Activated T-cell treated with anti-CD3 and anti-CD28 coated beads, Interleukin-2, amount 50 U/mL, for 4 hours (primary cell): ENCODE data around the gene C20orf202. TPM values are rescaled to one million over a fixed set of nuclear protein-coding genes. Genes with fewer than 3 reads are reported as not detected.

Experiments used
- ATAC-seq, 2 donors: fragments of 200-7000 bp; cut with Tn5 transposase; one replicate each; pipeline ENCODE4 v1.10.0; 2021
- DNase-seq: peaks from one replicate; pipeline ENCODE4 v3.0.0-alpha.2; 2020
- H3K27me3 Mint-ChIP-seq: one replicate; pipeline ENCODE4 v1.8.0; 2021; ENCODE audit warnings: low read depth, mixed read lengths
- H3K36me3 Mint-ChIP-seq: one replicate; pipeline ENCODE4 v1.8.0; 2022; ENCODE audit warnings: mixed read lengths; ENCODE audit not compliant: insufficient read depth
- H3K4me1 Mint-ChIP-seq: one replicate; pipeline ENCODE4 v1.8.0; 2021; ENCODE audit warnings: low read depth, mixed read lengths
- H3K4me3 Mint-ChIP-seq: one replicate; pipeline ENCODE4 v1.8.0; 2021; ENCODE audit warnings: mild to moderate bottlenecking, moderate library complexity, mixed read lengths
- H3K9me3 Mint-ChIP-seq: one replicate; pipeline ENCODE4 v1.8.0; 2021; ENCODE audit warnings: mixed read lengths
- total RNA-seq, 3 donors: library from RNA; stranded (reverse); gene quantifications; one replicate each; pipeline ENCODE4 v1.2.1, GENCODE V29; 2021

Gene C20orf202
- total RNA-seq, 3 donors from 2014 or later = not detected

- DNase-seq (no peak), ATAC-seq (no peak)
- Mint-ChIP-seq H3K4me3 (no peak overlapping the region), H3K4me1 (peaks cover 8% of the 10 kb centered on the region), H3K9me3 (no peaks in the 10 kb centered on the region), H3K36me3 (no peaks in the 10 kb centered on the region), H3K27me3 (peaks cover 21% of the 10 kb centered on the region)
Measured at GRCh38 chr20:1188347-1188746, 14.9 kb upstream of the C20orf202 start.

DNA sequence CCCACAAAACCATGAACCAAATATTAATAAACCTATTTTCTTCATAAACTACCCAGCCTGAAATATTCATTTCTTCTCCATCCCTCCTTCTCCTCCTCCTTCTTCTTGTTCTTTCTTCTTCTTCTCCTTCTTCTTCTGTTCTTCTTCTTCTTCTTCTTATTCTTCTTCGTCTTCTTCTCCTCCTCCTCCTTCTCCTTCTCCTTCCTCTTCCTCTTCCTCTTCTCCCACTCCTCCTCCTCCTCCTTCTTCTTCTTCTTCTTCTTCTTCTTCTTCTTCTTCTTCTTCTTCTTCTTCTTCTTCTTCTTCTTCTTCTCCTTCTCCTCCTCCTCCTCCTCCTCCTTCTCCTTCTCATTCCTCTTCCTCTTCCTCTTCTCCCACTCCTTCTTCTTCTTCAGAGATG lies 13.4 kb upstream of the C20orf202 start:
- H3K36me3 Mint-ChIP-seq = no peaks in the 10 kb centered on the region
- peaks cover 1% of the 10 kb centered on the region for H3K4me1 Mint-ChIP-seq
- DNase-seq (no peak), ATAC-seq (no peak)
- H3K27me3 Mint-ChIP-seq = peaks cover 7% of the 10 kb centered on the region
- no peaks in the 10 kb centered on the region for H3K9me3 Mint-ChIP-seq
- no peak overlapping the region for H3K4me3 Mint-ChIP-seq

DNA sequence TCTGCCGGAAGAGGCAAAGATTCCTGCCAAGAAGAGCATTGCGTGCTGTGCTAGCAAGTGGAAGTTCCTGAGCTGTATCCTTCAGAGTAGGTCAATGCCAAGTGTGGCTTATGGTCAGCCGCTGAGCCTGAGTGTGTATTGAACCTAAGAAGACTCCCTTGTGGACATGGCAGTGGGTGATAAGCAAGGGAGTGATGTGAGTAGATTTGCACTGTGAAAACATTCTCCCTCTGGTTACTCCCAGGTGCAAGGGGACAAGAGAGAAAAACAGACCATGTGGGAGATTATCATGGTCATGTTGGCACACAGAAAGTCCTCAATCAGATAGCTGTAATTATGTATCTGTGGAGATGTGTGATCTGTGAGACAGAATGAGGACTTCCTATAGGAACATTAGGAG lies 12.4 kb upstream of the C20orf202 start:
- Mint-ChIP-seq H3K9me3 (no peaks in the 10 kb centered on the region), H3K4me1 (peaks cover under 1% of the 10 kb centered on the region), H3K27me3 (peaks cover 6% of the 10 kb centered on the region), H3K4me3 (no peak overlapping the region), H3K36me3 (no peaks in the 10 kb centered on the region)
- ATAC-seq = no peak
- DNase-seq = no peak

DNA sequence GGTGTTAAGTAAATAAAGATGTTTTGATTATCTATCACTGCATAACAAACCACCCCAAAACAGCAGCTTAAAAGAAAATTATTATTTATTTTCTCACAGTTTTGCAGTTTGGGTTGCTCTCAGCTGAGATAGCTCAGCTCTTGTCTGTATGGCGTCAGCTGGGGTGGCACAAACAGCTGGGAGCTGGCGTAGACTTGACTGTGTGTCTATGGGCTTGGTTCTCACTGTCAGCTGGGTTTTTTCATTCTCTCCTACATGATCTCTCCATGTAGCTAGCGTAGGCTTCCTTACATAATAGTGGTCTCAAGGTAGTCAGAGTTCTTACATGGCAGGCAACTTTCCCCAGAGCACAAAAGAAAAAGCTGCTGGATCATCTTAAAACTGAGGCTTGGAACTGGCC lies 12.0 kb upstream of the C20orf202 start:
- no peak overlapping the region for H3K4me3 Mint-ChIP-seq

DNA sequence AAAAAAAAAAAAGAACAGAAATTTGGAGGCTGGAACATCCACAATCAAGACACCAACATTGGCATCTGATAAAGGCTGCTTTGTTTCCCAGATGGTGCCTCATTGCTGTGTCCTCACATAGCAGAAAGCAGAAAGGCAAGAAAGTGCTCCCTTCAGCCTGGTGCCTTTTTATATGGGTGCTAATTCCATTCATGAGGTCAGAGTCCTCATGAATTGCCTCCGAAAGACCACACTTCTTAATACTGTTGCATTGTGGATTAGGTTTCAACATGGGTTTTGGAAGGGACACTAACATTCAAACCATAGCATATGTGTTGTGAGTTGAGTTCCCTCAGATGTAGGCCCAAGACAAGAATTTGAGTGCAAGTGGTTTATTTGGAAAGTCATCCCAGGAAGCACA lies 8.0 kb upstream of the C20orf202 start:
- peaks cover 4% of the 10 kb centered on the region for H3K4me1 Mint-ChIP-seq
- H3K36me3 Mint-ChIP-seq = no peaks in the 10 kb centered on the region
- H3K27me3 Mint-ChIP-seq = no peaks in the 10 kb centered on the region
- no peak for ATAC-seq
- DNase-seq = no peak
- H3K9me3 Mint-ChIP-seq = no peaks in the 10 kb centered on the region
- H3K4me3 Mint-ChIP-seq = no peak overlapping the region

More for the DNA sequence above, 12.0 kb upstream of the C20orf202 start:
- H3K4me1 Mint-ChIP-seq = no peaks in the 10 kb centered on the region
- peaks cover 2% of the 10 kb centered on the region for H3K27me3 Mint-ChIP-seq
- H3K9me3 Mint-ChIP-seq = no peaks in the 10 kb centered on the region
- DNase-seq (no peak), ATAC-seq (no peak)
- H3K36me3 Mint-ChIP-seq = no peaks in the 10 kb centered on the region

DNA sequence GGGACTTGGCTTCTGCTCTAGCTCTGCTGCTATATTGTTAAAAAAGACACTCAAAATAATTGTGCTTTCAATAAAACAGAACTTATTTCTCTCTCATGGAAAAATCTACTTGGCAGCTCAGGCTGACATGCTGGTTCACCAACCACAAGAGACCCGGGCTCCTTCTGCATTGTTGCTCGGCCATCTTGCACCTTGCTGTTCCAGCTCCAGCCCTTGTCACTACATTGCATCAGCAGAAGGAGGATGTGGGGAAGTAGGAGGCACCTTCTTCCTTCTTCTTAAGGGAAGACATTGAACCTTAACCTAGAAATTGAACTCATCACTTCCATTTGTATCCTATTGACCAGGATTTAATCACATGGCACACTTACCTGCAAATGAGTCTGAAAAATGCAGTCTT lies 6.6 kb upstream of the C20orf202 start:
- Mint-ChIP-seq H3K4me1 (peaks cover 6% of the 10 kb centered on the region), H3K36me3 (no peaks in the 10 kb centered on the region), H3K4me3 (no peak overlapping the region), H3K9me3 (no peaks in the 10 kb centered on the region), H3K27me3 (no peaks in the 10 kb centered on the region)
- DNase-seq (no peak), ATAC-seq (no peak)

- H3K4me1 Mint-ChIP-seq = peaks cover 6% of the 10 kb centered on the region
- no peaks in the 10 kb centered on the region for H3K9me3 Mint-ChIP-seq
- no peaks in the 10 kb centered on the region for H3K27me3 Mint-ChIP-seq
- ATAC-seq (no peak), DNase-seq (no peak)
- no peaks in the 10 kb centered on the region for H3K36me3 Mint-ChIP-seq
- H3K4me3 Mint-ChIP-seq = no peak overlapping the region
Measured at GRCh38 chr20:1197801-1198200, 5.5 kb upstream of the C20orf202 start.

DNA sequence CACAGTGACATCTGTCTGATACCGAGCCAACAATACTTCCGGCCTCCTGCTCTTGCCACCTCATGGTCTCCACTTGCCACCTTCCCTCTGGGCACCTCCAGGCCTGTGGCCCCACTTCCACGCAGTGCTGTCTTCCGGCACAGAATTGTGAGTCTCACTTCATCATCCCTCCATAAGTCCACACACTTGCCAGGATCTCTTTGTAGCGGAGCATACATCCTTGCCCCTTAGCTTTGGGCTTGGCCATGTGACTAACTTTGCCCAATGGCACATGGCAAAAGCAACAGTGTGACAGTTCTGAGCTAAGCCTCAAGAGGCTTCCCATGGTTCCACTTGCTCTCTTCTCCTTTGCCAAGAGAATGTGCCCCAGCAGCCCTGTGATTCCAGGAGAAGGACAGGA lies 4.5 kb upstream of the C20orf202 start:
- no peak overlapping the region for H3K4me3 Mint-ChIP-seq

DNA sequence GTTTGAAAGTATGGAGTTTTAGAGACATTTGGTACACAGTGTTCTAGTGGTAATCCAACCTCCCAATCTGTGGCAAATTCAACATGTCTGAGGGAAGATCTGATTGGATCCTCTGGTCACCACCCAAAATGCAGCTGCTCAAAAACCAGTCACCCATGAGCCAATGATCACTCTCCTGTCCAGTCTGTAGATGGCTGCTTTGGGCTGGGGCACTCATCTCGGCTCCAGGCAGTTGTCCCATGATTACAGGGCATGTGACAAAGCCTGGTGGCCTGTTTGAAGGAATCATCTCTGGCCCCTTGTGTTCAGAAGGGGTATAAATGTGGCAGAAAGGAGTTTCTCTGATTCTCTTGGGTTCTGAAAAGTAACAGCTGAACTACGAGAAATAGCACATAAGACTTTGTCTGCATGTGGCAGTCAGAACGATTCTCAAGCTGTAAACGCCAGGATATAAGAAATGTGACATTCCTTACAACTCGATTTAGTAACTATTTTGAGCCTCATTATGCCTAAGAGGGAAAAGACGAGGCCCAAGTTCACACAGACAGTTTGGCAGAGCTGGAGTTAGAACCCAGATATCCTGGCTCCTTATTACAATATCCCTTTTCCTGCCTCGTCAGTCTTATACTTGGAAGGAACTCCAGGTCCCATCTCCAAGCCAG lies 3.9 kb upstream of the C20orf202 start:
- no peaks in the 10 kb centered on the region for H3K9me3 Mint-ChIP-seq
- H3K36me3 Mint-ChIP-seq = no peaks in the 10 kb centered on the region
- no peak for ATAC-seq
- H3K4me1 Mint-ChIP-seq = peaks cover 6% of the 10 kb centered on the region
- no peak for DNase-seq
- H3K27me3 Mint-ChIP-seq = no peaks in the 10 kb centered on the region
- no peak overlapping the region for H3K4me3 Mint-ChIP-seq

More for the DNA sequence above, 4.5 kb upstream of the C20orf202 start:
- H3K36me3 Mint-ChIP-seq = no peaks in the 10 kb centered on the region
- no peaks in the 10 kb centered on the region for H3K9me3 Mint-ChIP-seq
- H3K27me3 Mint-ChIP-seq = no peaks in the 10 kb centered on the region
- DNase-seq = no peak
- H3K4me1 Mint-ChIP-seq = peaks cover 6% of the 10 kb centered on the region
- ATAC-seq = no peak

- no peaks in the 10 kb centered on the region for H3K9me3 Mint-ChIP-seq
- peaks cover 6% of the 10 kb centered on the region for H3K4me1 Mint-ChIP-seq
- no peaks in the 10 kb centered on the region for H3K36me3 Mint-ChIP-seq
- no peak overlapping the region for H3K4me3 Mint-ChIP-seq
- ATAC-seq = no peak
- no peak for DNase-seq
- H3K27me3 Mint-ChIP-seq = no peaks in the 10 kb centered on the region
Measured at GRCh38 chr20:1199964-1200363, 3.3 kb upstream of the C20orf202 start.

DNA sequence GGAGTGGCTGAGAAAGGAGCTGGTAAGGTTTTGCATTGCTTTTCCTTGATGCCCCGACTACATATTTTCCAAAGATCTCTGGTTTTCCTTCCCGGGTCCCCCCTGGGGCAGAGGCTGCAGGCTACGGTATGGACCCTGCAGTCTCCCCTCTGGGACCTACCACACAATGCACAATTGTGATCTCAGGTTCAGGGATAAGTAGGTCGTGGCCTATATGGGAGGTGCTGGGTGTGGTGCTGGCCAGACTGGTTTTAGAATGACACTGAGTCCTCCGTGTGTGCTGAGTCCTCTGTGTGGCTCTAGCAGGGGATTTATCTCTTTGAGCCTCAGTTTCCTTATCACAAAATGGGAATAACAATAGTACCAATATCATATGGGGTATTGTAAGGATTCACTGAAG lies 376 bp downstream of the C20orf202 start:
- Mint-ChIP-seq H3K4me1 (peaks cover 6% of the 10 kb centered on the region), H3K4me3 (no peak overlapping the region), H3K9me3 (no peaks in the 10 kb centered on the region), H3K27me3 (no peaks in the 10 kb centered on the region), H3K36me3 (no peaks in the 10 kb centered on the region)
- DNase-seq (no peak), ATAC-seq (no peak)

GRCh38 chr20:1204113-1204512 lies 859 bp downstream of the C20orf202 start:
- Mint-ChIP-seq H3K4me1 (peaks cover 6% of the 10 kb centered on the region), H3K27me3 (no peaks in the 10 kb centered on the region), H3K36me3 (no peaks in the 10 kb centered on the region), H3K9me3 (no peaks in the 10 kb centered on the region), H3K4me3 (no peak overlapping the region)
- ATAC-seq = no peak
- no peak for DNase-seq

DNA sequence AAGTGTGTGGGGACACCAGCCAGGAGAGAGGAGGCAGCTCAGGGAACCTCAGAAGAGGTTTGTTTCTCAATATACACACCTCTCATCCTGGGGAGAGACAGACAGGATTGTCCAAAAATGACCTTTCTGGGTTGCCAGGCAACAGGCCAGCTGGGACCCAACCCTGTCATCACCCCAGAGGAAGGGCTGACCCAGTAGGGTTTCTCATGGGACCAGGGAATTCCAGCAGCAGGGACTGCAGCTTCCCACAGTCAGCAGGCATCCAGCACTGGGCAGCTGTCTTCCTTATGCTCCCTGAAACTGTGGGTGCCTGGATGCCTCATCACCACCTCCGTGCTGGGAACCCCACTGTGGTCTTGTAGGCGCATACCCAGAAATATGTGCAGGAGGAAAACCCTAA lies 1.3 kb downstream of the C20orf202 start:
- Mint-ChIP-seq H3K9me3 (no peaks in the 10 kb centered on the region), H3K27me3 (no peaks in the 10 kb centered on the region), H3K36me3 (no peaks in the 10 kb centered on the region), H3K4me3 (no peak overlapping the region), H3K4me1 (peaks cover 6% of the 10 kb centered on the region)
- ATAC-seq (no peak), DNase-seq (no peak)

DNA sequence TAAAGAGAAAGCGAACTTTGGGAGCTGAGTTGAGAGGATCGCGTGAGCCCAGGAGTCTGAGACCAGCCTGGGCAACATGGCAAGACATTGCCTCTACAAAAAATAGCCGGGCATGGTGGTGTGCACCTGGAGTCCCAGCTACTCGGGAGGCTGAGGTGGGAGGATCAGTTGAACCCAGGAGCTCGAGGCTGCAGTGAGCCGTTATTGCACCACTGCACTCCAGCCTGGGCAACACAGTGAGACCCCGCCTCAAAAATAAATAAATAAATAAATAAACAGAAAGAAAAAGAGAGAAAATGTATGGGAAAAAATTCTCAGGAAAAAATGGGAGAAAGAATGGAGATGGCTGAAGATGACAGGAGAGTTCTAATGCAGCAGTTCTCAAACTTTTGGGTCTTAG lies 2.5 kb downstream of the C20orf202 start:
- DNase-seq = no peak
- ATAC-seq = no peak
- Mint-ChIP-seq H3K27me3 (no peaks in the 10 kb centered on the region), H3K36me3 (no peaks in the 10 kb centered on the region), H3K4me3 (no peak overlapping the region), H3K4me1 (no peaks in the 10 kb centered on the region), H3K9me3 (no peaks in the 10 kb centered on the region)

GRCh38 chr20:1206366-1207148 lies 3.3 kb downstream of the C20orf202 start:
- H3K27me3 Mint-ChIP-seq = no peaks in the 10 kb centered on the region
- ATAC-seq (no peak), DNase-seq (no peak)
- no peak overlapping the region for H3K4me3 Mint-ChIP-seq
- no peaks in the 10 kb centered on the region for H3K36me3 Mint-ChIP-seq
- no peaks in the 10 kb centered on the region for H3K9me3 Mint-ChIP-seq
- H3K4me1 Mint-ChIP-seq = no peaks in the 10 kb centered on the region
